NCI-H146 (cell line): ENCODE measurements around the gene ALDH3B2.
"Not testable (repeated sequence)": the region's sequence is repeated elsewhere in the genome, so short reads cannot be mapped to it uniquely, and the experiment has no call there.

Experiments used
- DNase-seq: peaks from one replicate; lab custom pipeline; 2025; lab: John Stamatoyannopoulos, UW

Gene ALDH3B2

GRCh38 chr11:67685641-67686332 is 11.4 kb upstream of the ALDH3B2 start:
- not testable (repeated sequence) for DNase-seq

GRCh38 chr11:67682126-67683034 is 8.0 kb upstream of the ALDH3B2 start:
- not testable (repeated sequence) for DNase-seq

GRCh38 chr11:67680696-67681470 is 6.5 kb upstream of the ALDH3B2 start:
- DNase-seq: no peak

- DNase-seq: no peak
Measured at GRCh38 chr11:67675058-67675747, 780 bp upstream of the ALDH3B2 start.

GRCh38 chr11:67673902-67674301 is 521 bp downstream of the ALDH3B2 start:
- no peak for DNase-seq

DNA sequence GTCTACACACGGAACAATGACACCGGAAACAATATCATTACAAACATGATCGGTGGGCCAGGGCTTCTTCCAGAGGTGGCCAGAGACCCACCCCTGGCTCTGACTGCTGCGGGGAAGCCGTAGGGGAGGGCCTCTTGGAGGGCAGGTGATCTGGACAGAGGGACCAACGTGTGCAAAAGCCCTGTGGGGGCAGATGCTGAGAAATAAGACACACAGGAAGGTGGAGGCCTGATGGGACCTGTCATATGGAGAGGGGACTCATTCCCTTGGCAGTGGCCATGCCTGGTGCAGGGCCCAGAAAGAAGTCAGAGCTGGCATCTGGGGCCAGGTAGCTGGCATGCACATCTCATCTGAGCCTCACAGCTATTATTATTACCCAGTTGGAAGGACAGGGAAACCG is 1.1 kb downstream of the ALDH3B2 start:
- DNase-seq: no peak

GRCh38 chr11:67671211-67671520 is 3.3 kb downstream of the ALDH3B2 start:
- no peak for DNase-seq

- DNase-seq: no peak
Measured at GRCh38 chr11:67670316-67671210, 3.9 kb downstream of the ALDH3B2 start.

DNA sequence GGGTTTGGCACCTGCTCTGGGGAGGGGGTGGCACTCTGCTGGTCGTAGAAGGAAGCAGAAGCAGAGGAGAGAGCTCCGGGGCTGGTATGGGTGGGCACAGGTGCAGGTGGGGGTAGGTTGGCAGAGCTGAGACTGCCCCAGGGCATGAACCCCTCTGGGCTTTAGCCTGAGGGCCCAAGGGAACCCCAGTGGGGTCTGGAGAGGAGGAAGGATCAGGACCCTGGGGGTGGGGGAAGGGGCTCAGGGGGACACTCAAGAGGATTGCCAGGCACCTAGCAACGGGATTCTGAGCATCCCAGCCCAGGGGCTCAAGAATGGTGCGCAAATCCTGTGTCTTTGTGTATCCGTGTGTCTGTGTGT is 6.3 kb downstream of the ALDH3B2 start:
- no peak for DNase-seq

DNA sequence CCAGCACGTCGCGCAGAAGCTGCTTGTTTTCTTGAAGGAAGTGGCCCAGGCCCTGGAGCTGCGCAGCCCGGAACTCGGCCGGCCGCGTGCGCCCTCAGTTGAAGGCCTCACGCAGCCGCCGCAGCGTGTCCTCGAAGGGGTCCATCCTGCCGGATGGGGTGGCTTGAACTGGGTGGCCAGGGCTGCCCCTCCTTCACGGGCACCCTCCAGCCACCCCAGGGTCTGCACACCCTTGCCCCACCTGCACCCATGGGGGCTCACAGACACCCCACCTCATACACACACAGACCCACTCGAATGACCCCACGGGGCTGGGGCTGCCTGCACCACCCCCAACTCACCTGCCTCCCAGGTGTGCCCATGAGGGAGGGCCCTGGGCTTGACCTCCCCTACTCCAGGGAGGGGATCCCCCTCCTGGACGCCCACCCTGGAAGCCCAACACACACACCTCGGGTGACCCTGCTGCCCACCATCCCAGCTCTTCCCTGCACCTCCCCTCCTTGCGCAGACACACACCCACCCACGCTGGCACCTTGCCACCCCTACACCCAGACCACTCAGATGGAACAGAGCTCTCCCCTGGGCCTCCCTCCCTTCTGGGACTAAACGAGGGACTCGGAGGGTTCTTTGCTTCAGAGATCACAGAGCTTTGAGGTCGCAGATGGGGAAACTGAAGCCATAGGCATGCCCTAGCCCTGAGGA is 6.8 kb downstream of the ALDH3B2 start:
- DNase-seq: no peak

DNA sequence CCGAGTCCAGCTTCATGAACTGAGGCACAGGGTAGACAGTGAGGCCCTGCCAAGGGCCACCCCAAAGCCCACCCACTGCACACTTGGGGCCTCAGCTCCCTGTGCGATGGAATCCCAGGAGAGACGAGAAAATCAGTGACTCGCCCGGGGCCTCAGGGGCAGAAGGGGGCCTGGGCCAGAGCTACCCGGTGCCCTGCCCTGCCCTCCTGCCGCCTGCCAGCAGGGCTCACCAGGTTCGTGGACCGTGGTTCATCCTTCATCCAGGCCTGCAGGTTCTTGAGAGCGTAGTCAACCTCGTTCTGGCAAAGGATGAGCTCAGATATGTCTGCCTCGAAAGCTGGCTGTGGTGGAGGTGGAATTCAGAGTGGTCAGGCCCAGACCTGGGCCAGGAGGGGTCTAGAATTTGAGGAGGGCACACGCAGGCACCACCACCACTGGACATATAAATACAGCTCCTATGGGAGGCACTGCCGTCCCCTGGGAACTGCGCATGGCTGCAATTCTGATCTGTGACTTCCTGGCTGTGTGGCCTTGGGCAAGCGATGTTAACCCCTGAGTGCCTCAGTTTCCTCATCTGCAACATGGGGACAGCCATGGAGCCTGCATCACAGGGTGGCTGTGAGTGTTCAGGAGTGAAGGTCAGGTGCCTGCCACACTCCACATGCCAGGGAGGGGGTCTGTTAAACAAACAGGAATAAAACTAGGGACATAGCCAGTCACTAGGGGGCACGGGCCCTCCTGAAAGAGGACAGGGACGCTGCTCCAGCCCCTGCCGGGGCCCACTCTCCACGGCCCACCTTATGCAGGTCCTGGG is 7.5 kb downstream of the ALDH3B2 start:
- no peak for DNase-seq

DNA sequence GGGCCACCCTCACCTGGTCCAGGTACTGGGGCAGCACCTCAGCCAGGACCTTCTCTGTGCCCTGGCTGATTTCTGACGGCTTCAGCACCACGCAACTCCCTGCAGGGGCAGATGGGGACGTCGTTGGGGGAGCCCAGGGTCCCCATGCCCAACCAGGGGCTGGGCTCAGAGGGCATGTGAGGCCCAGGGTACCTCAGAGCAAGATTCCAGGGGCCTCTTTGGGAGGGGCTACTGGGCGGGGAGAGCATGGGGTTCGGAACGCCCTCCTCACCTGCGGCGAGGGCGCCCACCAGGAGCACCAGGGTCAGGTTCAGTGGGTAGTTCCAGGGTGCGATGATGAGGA is 8.1 kb downstream of the ALDH3B2 start:
- DNase-seq: no peak

DNA sequence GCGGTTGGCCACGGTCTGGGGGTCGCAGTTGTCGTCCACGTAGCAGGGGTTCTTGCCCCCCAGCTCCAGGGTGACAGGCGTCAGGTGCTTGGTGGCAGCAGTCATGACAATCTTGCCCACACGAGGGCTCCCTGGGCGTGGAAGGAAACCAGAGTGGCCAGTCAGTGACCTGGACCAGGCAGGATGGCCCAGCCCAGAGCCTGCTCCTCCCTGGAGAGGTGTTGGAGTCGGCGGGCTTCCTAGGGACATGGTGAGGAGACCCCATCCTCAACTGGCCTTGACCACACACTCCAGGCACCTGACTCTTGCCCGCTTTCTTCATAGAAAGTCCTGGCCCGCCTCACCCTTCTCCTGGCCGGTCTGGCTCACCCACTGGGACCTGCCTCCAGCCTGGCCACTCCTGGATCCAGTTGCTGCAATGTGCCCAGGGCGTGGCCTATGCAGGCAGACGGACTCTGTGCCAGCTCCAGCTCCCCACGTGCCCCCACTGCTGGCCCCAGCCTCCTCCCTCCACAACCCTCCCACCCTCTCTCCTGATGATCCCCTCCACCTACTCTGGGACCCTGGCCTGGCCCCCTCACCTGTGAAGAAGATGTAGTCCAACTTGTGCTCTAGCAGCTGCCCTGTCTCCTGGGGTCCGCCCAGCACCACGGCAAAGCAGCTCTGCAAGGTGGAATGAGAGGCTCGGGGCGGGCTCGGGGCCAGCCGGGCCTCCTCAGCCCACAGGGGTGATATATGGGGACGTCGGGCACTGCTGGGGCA is 8.7 kb downstream of the ALDH3B2 start:
- DNase-seq: no peak

DNA sequence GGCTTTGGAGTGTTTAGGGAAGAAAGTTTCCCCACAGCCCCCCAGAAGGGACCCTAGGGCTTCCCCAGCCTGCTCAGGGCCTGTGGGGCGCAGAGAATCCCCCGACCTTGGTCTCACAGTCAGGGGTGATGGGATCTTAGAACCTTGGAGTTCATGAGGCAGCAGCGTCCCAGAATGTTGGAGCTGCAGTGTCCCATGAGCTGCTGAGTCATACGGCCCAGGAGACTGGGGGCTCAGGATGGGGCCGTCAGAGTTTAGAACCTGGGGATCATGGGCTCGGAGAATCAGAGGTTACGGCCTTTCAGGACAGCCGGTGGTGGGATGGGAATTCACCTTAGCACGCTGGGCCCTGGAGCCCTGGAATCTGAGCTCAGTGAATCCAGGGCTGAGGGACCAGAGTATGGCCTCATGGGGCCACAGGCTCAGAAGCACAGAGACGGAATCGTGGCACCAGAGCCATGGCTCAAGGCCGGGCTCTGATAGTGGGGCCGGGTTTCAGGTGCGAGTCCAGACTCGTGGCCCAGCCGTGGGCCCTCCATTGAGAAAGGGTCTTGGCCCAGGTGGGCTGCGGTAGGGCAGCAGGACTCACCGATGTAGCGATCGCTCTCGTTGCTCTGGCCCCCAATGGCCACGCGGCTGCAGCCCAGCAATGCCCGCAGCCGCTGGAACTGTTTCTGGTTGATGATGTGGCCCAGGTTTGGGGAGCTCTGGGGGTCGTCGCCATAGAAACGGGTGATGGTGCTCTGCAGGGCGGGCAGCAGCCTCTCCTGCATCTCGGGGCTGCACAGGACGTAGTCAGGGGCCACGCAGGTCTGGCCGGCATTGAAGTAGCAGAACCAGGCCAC is 9.5 kb downstream of the ALDH3B2 start:
- no peak for DNase-seq

DNA sequence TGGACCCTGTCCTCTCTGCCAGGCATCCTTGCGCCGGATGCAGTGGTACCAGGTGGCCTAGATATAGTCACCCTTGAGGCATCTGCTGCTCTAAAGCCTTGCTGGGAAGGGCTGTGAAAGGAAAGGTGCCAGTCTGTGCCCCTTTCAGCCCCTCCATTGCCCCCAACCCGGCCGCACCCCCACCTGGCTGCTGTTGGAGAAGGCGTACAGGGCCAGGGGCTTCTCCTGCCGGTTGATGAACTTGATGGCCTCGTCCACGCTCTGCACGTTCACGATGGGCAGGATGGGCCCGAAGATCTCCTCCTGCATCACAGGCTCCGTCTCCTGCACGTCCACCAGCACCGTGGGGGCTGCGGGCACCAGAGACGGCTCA is 10.2 kb downstream of the ALDH3B2 start:
- no peak for DNase-seq

DNA sequence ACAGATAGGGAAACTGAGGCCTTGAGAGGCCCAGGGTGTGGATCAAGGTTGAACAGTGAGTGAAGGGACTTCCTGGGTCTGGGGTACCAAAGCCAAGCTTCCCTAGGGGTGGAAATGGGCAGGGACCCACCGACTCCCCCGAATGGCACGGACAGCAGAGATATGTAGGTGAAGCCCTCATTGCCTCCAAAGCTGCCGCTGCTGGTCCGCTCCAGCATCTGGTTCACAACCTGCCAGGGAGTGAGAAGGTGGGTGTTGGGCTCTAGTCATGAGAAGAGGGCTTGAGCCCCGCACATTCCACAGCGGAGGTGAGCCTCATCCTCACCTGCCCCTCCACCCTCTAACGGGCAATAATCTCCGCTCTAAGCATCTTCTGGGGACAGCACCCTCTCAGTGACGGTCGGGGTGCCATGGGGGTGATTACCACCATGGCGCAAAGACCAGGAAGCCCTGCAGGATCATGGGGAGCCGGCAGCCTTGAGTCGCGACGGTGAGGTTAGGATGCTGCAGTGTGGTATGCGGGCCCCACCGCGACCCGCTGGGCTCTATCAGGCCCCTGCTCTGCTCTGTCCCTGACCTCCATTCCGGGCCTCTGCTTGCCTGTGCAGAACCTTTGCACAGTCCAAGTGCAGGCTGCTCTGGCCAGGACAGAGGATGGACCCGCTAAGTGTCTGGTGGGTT is 10.8 kb downstream of the ALDH3B2 start:
- DNase-seq: no peak

GRCh38 chr11:67662835-67663531 is 11.4 kb downstream of the ALDH3B2 start:
- DNase-seq: no peak
